T-helper 2 cell treated with Interferon-gamma antibody and Interleukin-4, amounts not matched to agents 5 μg/mL and 100 μg/mL, for 36 hours (primary cell): ENCODE results near the gene SCG2.
"Not testable (repeated sequence)": the region's sequence is repeated elsewhere in the genome, so short reads cannot be mapped to it uniquely, and the experiment has no call there.

Experiments
- DNase-seq: peaks from one replicate; pipeline ENCODE4 v3.0.0; 2021; ENCODE audit warnings: low spot score
- H3K27ac Mint-ChIP-seq: one replicate; pipeline ENCODE4 v1.8.0; 2021; ENCODE audit warnings: mild to moderate bottlenecking, mixed read lengths
- H3K27me3 Mint-ChIP-seq: one replicate; pipeline ENCODE4 v1.8.0; 2021; ENCODE audit warnings: low read depth, mixed read lengths
- H3K36me3 Mint-ChIP-seq: one replicate; pipeline ENCODE4 v1.8.0; 2021; ENCODE audit warnings: low read depth, mixed read lengths
- H3K4me1 Mint-ChIP-seq: one replicate; pipeline ENCODE4 v1.8.0; 2021; ENCODE audit warnings: low read depth, mixed read lengths
- H3K4me3 Mint-ChIP-seq: one replicate; pipeline ENCODE4 v1.8.0; 2022; ENCODE audit warnings: mild to moderate bottlenecking, moderate library complexity, mixed read lengths
- H3K9me3 Mint-ChIP-seq: one replicate; pipeline ENCODE4 v1.8.0; 2021; ENCODE audit warnings: mixed read lengths

The SCG2 gene

DNA sequence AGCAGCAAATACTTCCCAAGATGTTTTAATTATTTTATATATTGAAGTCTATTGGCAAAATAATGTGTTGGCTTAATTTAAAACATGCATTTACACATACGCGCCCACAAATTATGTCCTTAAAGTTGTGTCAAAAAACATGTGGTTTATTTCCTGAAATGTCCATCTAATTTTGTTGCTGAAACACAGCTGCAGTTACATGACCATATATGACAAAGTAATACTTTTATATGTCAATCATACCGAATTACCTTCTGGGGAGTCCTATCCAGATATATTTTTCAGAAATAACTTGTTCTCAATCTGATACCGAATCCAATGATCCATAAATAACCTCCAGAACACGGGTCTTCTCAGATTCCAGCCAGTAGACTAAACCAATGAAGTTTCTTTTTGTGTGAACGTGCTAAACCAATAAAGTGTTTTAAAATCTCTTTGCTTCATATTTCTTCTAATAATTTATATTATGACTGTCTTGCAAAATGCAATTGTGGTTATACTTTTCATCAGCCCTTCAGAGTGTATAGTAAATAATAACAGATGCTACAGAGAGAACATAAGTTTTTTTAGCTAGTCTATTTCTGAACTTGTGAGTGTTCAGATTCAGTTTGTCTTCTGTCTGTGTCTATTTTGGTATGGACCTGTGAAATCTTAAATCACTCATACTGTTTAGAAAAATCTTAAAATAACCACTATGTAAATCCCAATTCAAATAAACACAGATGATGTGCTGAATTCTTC, 2.4 kb downstream of the SCG2 start:
- no peak overlapping the region for H3K27ac Mint-ChIP-seq
- no peaks in the 10 kb centered on the region for H3K4me1 Mint-ChIP-seq
- no peak overlapping the region for H3K4me3 Mint-ChIP-seq
- no peak for DNase-seq
- no peaks in the 10 kb centered on the region for H3K36me3 Mint-ChIP-seq
- H3K9me3 Mint-ChIP-seq, result no peaks in the 10 kb centered on the region
- no peaks in the 10 kb centered on the region for H3K27me3 Mint-ChIP-seq

DNA sequence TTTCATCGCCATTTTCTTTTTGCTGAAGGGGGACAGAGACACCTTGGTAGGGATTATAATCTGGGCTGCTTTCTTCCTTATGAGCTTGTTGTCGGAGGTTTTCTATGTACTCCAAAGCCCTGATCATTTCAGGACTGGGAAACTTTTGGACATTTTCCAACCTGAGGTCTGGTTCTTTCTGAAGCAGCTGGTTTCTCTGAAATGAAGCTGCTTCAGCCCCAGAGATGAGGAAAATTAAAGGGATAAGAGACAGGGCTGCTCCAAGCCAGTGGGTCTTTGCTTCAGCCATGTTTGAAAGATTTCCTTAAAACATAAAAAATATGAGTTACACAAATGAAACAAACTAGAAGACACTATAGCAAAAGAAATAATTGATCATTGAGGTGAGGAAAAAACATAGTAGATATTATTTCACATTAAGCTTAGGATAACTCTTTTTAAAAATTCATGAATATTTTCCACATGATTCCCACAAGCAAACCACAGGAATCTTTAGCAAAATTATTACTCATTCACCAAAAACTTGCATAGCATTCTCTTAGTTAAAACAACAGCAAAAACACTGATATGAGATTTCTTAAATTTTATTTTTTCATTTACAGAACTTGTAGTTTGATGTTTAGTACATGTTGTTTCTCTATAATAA, 3.0 kb downstream of the SCG2 start:
- Mint-ChIP-seq H3K27ac (no peak overlapping the region), H3K36me3 (no peaks in the 10 kb centered on the region), H3K4me3 (no peak overlapping the region), H3K27me3 (no peaks in the 10 kb centered on the region), H3K9me3 (no peaks in the 10 kb centered on the region), H3K4me1 (no peaks in the 10 kb centered on the region)
- no peak for DNase-seq

- DNase-seq, result no peak
- no peak overlapping the region for H3K4me3 Mint-ChIP-seq
- H3K27me3 Mint-ChIP-seq, result no peaks in the 10 kb centered on the region
- no peaks in the 10 kb centered on the region for H3K4me1 Mint-ChIP-seq
- no peaks in the 10 kb centered on the region for H3K36me3 Mint-ChIP-seq
- H3K27ac Mint-ChIP-seq, result no peak overlapping the region
- peaks cover 4% of the 10 kb centered on the region for H3K9me3 Mint-ChIP-seq
Observed at GRCh38 chr2:223597076-223597475, 5.1 kb downstream of the SCG2 start.

DNA sequence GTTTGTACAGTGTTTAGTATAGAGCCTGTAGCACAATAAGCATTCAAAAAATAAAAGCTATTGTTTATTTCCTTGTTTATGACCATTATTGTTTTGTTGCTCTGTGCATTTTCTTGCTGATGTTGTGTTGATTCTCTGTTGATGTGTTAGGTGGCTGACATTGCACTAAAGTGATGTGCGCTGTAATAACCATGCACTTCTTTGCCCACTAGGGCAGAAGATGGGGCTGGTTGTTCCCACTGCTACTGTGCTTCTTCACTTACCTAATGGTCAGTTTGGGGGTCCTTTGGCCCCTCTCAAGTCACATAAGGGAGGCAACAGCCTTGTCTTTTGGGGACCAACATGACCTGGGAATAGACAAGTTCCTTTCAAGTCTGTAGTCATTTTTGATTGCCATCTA, 6.0 kb downstream of the SCG2 start:
- Mint-ChIP-seq H3K27ac (no peak overlapping the region), H3K4me1 (no peaks in the 10 kb centered on the region), H3K27me3 (no peaks in the 10 kb centered on the region), H3K9me3 (peaks cover 4% of the 10 kb centered on the region), H3K36me3 (no peaks in the 10 kb centered on the region), H3K4me3 (no peak overlapping the region)
- DNase-seq, result no peak

- no peak overlapping the region for H3K27ac Mint-ChIP-seq
- no peaks in the 10 kb centered on the region for H3K27me3 Mint-ChIP-seq
- no peak for DNase-seq
- H3K36me3 Mint-ChIP-seq, result no peaks in the 10 kb centered on the region
- H3K4me3 Mint-ChIP-seq, result no peak overlapping the region
- peaks cover 4% of the 10 kb centered on the region for H3K9me3 Mint-ChIP-seq
- no peaks in the 10 kb centered on the region for H3K4me1 Mint-ChIP-seq
Observed at GRCh38 chr2:223594831-223595230, 7.3 kb downstream of the SCG2 start.

- Mint-ChIP-seq H3K9me3 (peaks cover 4% of the 10 kb centered on the region), H3K4me3 (no peak overlapping the region), H3K36me3 (no peaks in the 10 kb centered on the region), H3K27ac (no peak overlapping the region), H3K27me3 (no peaks in the 10 kb centered on the region), H3K4me1 (no peaks in the 10 kb centered on the region)
- no peak for DNase-seq
Observed at GRCh38 chr2:223594259-223594658, 7.9 kb downstream of the SCG2 start.

DNA sequence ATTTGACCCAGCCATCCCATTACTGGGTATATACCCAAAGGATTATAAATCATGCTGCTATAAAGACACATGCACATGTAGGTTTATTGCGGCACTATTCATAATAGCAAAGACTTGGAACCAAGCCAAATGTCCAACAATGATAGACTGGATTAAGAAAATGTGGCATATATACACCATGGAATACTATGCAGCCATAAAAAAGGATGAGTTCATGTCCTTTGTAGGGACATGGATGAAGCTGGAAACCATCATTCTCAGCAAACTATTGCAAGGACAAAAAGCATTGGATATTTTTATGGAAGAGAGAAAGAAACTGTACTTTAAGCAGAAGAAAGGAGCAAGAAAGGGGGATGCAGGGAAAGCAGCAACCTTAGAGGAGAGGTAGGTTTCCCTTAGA, 9.5 kb downstream of the SCG2 start:
- not testable (repeated sequence) for H3K27me3 Mint-ChIP-seq, H3K9me3 Mint-ChIP-seq, H3K27ac Mint-ChIP-seq, H3K4me3 Mint-ChIP-seq, H3K4me1 Mint-ChIP-seq, H3K36me3 Mint-ChIP-seq, DNase-seq

DNA sequence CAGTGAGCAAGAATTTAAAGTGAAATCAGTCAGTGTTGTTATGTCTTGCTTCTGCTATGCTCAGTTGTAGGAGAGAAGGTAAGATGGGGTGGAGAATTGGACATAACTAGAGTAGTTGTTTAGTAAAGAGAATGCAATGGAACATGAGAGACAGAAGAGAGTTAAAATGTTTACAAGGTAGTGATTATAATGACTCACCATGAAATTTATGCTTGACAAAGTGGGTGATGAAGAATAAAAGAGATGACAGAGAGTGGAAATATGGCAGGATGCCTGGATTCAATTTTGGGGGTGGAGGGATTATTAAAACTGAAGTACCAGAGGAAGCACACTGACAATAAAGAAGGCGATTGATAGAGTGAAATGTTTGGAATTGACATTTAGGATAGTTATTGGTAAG, 10.6 kb downstream of the SCG2 start:
- peaks cover 4% of the 10 kb centered on the region for H3K9me3 Mint-ChIP-seq

GRCh38 chr2:223590964-223591363, 11.2 kb downstream of the SCG2 start:
- H3K4me3 Mint-ChIP-seq, result no peak overlapping the region
- H3K4me1 Mint-ChIP-seq, result no peaks in the 10 kb centered on the region
- no peak for DNase-seq
- no peaks in the 10 kb centered on the region for H3K27me3 Mint-ChIP-seq
- H3K27ac Mint-ChIP-seq, result no peak overlapping the region
- no peaks in the 10 kb centered on the region for H3K36me3 Mint-ChIP-seq
- H3K9me3 Mint-ChIP-seq, result peaks cover 4% of the 10 kb centered on the region

More for the DNA sequence above, 10.6 kb downstream of the SCG2 start:
- Mint-ChIP-seq H3K4me1 (no peaks in the 10 kb centered on the region), H3K27me3 (no peaks in the 10 kb centered on the region), H3K27ac (no peak overlapping the region), H3K4me3 (no peak overlapping the region), H3K36me3 (no peaks in the 10 kb centered on the region)
- DNase-seq, result no peak

DNA sequence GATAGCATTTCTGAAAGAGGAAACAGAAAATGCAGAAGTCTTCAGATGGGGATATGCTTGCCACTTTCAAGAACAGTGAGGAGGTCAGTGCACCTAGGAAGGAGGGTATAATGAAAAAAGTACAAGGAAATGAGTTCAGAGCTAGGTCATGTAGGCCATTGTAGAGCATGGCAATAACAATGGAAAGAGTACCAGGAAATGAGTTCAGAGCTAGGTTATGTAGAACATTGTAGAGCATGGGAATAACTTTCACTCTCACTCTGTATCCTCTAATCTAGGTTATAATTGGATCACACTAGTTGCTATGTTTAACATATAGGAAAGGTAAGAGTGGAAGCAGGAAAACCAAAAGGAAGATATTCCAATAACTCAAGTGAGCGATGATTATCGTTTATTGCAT, 12.3 kb downstream of the SCG2 start:
- H3K36me3 Mint-ChIP-seq, result no peaks in the 10 kb centered on the region
- no peaks in the 10 kb centered on the region for H3K27me3 Mint-ChIP-seq
- no peaks in the 10 kb centered on the region for H3K4me1 Mint-ChIP-seq
- no peak for DNase-seq
- H3K4me3 Mint-ChIP-seq, result no peak overlapping the region
- peaks cover 4% of the 10 kb centered on the region for H3K9me3 Mint-ChIP-seq
- H3K27ac Mint-ChIP-seq, result no peak overlapping the region

DNA sequence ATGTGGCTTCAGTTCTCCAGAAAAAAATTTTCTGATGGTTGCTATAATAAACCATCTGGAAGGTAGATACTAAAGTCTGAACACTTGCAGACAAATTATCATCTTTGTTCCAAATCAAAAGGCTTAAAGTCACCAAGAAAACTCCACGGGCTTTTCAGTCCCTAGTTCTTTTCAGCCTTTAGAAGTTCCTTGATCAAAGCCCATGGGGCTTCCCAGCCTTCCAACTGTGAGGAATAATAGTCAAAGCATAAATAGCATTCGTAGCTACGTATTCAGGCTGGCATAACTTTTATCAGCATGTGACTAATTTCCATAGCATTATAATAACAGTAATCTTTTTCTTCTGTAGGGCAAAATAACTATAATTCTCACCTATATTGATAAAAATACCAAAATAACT, 13.9 kb downstream of the SCG2 start:
- Mint-ChIP-seq H3K36me3 (no peaks in the 10 kb centered on the region), H3K9me3 (peaks cover 4% of the 10 kb centered on the region), H3K27me3 (no peaks in the 10 kb centered on the region), H3K4me3 (no peak overlapping the region), H3K4me1 (no peaks in the 10 kb centered on the region), H3K27ac (no peak overlapping the region)
- no peak for DNase-seq

- Mint-ChIP-seq H3K27me3 (no peaks in the 10 kb centered on the region), H3K9me3 (no peaks in the 10 kb centered on the region), H3K27ac (no peak overlapping the region), H3K4me1 (no peaks in the 10 kb centered on the region), H3K36me3 (no peaks in the 10 kb centered on the region), H3K4me3 (no peak overlapping the region)
- no peak for DNase-seq
Observed at GRCh38 chr2:223587301-223587700, 14.9 kb downstream of the SCG2 start.

DNA sequence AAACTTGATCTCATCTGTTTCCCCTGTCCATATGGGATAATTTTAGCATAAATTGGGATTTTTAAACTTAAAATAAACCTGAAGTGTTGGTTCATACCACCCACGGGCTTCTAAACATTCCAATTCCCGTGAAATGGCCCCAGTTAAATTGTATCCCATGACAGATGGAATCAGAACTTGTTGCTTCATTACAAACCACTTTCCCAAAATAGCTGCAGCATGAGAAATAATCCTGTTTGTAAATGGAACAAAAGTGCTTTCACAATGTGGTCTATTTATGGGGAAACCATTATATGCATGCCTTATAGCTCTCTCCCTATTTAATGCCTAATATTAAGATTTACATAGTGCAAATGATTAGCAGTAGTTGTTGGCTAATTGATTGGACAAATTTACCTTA, 15.9 kb downstream of the SCG2 start:
- Mint-ChIP-seq H3K27me3 (no peaks in the 10 kb centered on the region), H3K9me3 (no peaks in the 10 kb centered on the region), H3K4me3 (no peak overlapping the region), H3K36me3 (no peaks in the 10 kb centered on the region), H3K27ac (no peak overlapping the region), H3K4me1 (no peaks in the 10 kb centered on the region)
- no peak for DNase-seq

DNA sequence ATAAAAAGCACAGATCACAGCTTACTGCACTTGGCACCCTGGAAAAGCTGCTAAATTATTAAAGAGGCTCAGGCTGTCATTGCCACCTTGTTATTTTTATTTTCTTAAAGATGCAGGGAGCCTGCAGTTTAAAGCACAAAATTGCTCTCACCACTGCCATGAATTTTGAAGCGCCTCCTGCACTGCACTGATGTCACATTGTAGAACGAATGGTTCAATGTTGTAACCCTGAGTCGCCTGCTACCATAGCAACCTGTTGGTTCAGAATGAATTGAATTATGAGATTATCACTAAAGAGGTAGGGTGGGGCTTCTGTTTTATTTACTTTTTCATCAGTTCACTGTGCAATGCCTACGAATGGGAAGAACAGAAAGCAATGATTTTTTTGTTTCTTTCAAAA, 16.5 kb downstream of the SCG2 start:
- DNase-seq, result no peak
- Mint-ChIP-seq H3K9me3 (no peaks in the 10 kb centered on the region), H3K27me3 (no peaks in the 10 kb centered on the region), H3K4me3 (no peak overlapping the region), H3K4me1 (no peaks in the 10 kb centered on the region), H3K27ac (no peak overlapping the region), H3K36me3 (no peaks in the 10 kb centered on the region)

DNA sequence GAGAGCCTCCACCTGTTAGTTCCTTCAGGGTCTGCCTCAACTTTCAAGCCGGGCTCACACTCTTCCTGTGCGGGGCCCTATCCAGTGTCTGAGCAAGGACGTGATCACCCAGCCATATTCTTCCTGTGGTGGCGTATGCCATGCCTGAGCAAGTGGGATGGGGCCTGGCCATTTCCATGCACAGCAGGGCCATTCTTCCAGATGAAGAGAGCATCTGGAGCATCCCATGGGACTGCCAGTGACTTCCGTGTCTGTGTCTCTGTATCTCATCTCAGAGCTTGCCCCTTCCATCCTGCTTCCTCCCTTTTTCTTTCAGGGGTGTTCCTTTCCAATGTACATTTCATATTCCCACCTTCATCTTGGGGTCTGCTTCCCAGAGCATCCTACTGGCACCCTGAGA, 20.2 kb downstream of the SCG2 start:
- Mint-ChIP-seq H3K27me3 (no peaks in the 10 kb centered on the region), H3K36me3 (no peaks in the 10 kb centered on the region), H3K4me3 (no peak overlapping the region), H3K9me3 (no peaks in the 10 kb centered on the region), H3K4me1 (no peaks in the 10 kb centered on the region), H3K27ac (no peak overlapping the region)
- DNase-seq, result no peak
